Measurements from ENCODE around the gene SULT1B1.

SULT1B1 gene

GRCh38 chr4:69743476-69744156 is 16.8 kb downstream of the SULT1B1 start:
- no peak overlapping the region for H3K4me3 ChIP-seq (ENCODE audit: control insufficient read depth, low read depth, low read length)
- no peak for TF ChIP-seq CTCF (IDR thresholded peaks at IDR 0.05; ENCODE audit: control insufficient read depth, insufficient read depth, low read depth, low read length, missing control alignments)
- DNase-seq (ENCODE audit: low read depth): no peak

GRCh38 chr4:69742596-69742995 is 17.8 kb downstream of the SULT1B1 start:
- H3K4me3 ChIP-seq (ENCODE audit: control insufficient read depth, low read depth, low read length): no peak overlapping the region
- no peak for DNase-seq (ENCODE audit: low read depth)
- no peak for TF ChIP-seq CTCF (IDR thresholded peaks at IDR 0.05; ENCODE audit: control insufficient read depth, insufficient read depth, low read depth, low read length, missing control alignments)

- no peak overlapping the region for H3K4me3 ChIP-seq (ENCODE audit: control insufficient read depth, low read depth, low read length)
- no peak for DNase-seq (ENCODE audit: low read depth)
- TF ChIP-seq CTCF (IDR thresholded peaks at IDR 0.05; ENCODE audit: control insufficient read depth, insufficient read depth, low read depth, low read length, missing control alignments): no peak
Observed at GRCh38 chr4:69738872-69739271, 21.5 kb downstream of the SULT1B1 start.

- no peak overlapping the region for H3K4me3 ChIP-seq (ENCODE audit: control insufficient read depth, low read depth, low read length)
- no peak for DNase-seq (ENCODE audit: low read depth)
- TF ChIP-seq CTCF (IDR thresholded peaks at IDR 0.05; ENCODE audit: control insufficient read depth, insufficient read depth, low read depth, low read length, missing control alignments): no peak
Observed at GRCh38 chr4:69735119-69735518, 25.3 kb downstream of the SULT1B1 start.

- TF ChIP-seq CTCF (IDR thresholded peaks at IDR 0.05; ENCODE audit: control insufficient read depth, insufficient read depth, low read depth, low read length, missing control alignments): no peak
- DNase-seq (ENCODE audit: low read depth): no peak
- H3K4me3 ChIP-seq (ENCODE audit: control insufficient read depth, low read depth, low read length): no peak overlapping the region
Observed at GRCh38 chr4:69731847-69732246, 28.6 kb downstream of the SULT1B1 start.

GRCh38 chr4:69731241-69731640 is 29.2 kb downstream of the SULT1B1 start:
- no peak for DNase-seq (ENCODE audit: low read depth)
- no peak for TF ChIP-seq CTCF (IDR thresholded peaks at IDR 0.05; ENCODE audit: control insufficient read depth, insufficient read depth, low read depth, low read length, missing control alignments)

More at GRCh38 chr4:69731241-69731640, 29.2 kb downstream of the SULT1B1 start:
- no peak overlapping the region for H3K4me3 ChIP-seq (ENCODE audit: control insufficient read depth, low read depth, low read length)
